Erythroblast (primary cell): ENCODE measurements around the gene PSMD5.

Source experiments
- GATA1 ChIP-seq: IDR thresholded peaks from 2 replicates; pipeline ENCODE4 v1.6.1; 2011; ENCODE audit warnings: low read depth, mild to moderate bottlenecking, control low read depth, low read length, moderate library complexity
- POLR2A ChIP-seq: IDR thresholded peaks from 2 replicates; pipeline ENCODE4 v1.6.1; 2011; ENCODE audit warnings: mild to moderate bottlenecking, low read length

GRCh38 chr9:120808931-120809330, 33.8 kb downstream of the PSMD5 start:
- TF ChIP-seq POLR2A = no peak
- TF ChIP-seq GATA1 = no peak
